Naive thymus-derived CD4-positive, alpha-beta T cell (primary cell): ENCODE results near the gene SMARCD1. TPM values are rescaled to one million over a fixed set of nuclear protein-coding genes. Genes with fewer than 3 reads are reported as not detected.

Source experiments
- ATAC-seq: fragments of 150-1000 bp; cut with Tn5 transposase; 2 replicates; pipeline ENCODE4 v1.10.0; 2021; ENCODE audit warnings: mild to moderate bottlenecking, moderate library complexity
- CTCF ChIA-PET: fragments of 350-600 bp; sonication (Branson Sonifier 250); formaldehyde crosslinking; loops from one replicate; lab custom pipeline; 2021; ENCODE audit warnings: antibody characterized with exemption; lab: Charles Lee
- POLR2A ChIA-PET: fragments of 350-600 bp; sonication (Branson Sonifier 250); formaldehyde crosslinking; loops from one replicate; lab custom pipeline; 2021; ENCODE audit warnings: antibody characterized with exemption, inconsistent platforms; lab: Charles Lee
- DNase-seq, 9 donors: peaks; one replicate each; pipeline versions ENCODE4 v3.0.0 to v3.0.0-alpha.2; 2020 to 2022; ENCODE audit warnings: mixed read lengths in 1 of 9
- H3K27ac ChIP-seq: one replicate; pipeline ENCODE4 v1.7.0; 2013; ENCODE audit warnings: mild to moderate bottlenecking, low read depth, low read length, moderate library complexity
- H3K27me3 ChIP-seq, 2 donors: one replicate each; pipeline ENCODE4 v1.7.0; 2013; ENCODE audit warnings: low read length in 2 of 2, mild to moderate bottlenecking in 2 of 2, moderate library complexity in 2 of 2; ENCODE audit not compliant: control insufficient read depth in 2 of 2, insufficient read depth in 2 of 2
- H3K36me3 ChIP-seq, 3 experiments: 1 replicate in 2 of 3; 2 replicates in 1 of 3; pipeline ENCODE4 v1.7.0; 2013; ENCODE audit warnings: low read length in 3 of 3, mild to moderate bottlenecking in 3 of 3, moderate library complexity in 1 of 3; ENCODE audit not compliant: insufficient read depth in 3 of 3, control insufficient read depth in 2 of 3
- H3K4me1 ChIP-seq, 2 donors: one replicate each; pipeline ENCODE4 v1.7.0; 2013; ENCODE audit warnings: low read length in 2 of 2, mild to moderate bottlenecking in 2 of 2, moderate library complexity in 1 of 2; ENCODE audit not compliant: control insufficient read depth in 2 of 2, insufficient read depth in 2 of 2
- H3K4me3 ChIP-seq: 2 replicates; pipeline ENCODE4 v1.7.0; 2013; ENCODE audit warnings: mild to moderate bottlenecking, low read length
- H3K9me3 ChIP-seq, 3 experiments: 1 replicate in 2 of 3; 2 replicates in 1 of 3; pipeline ENCODE4 v1.7.0; 2013; ENCODE audit warnings: low read length in 3 of 3; ENCODE audit not compliant: control insufficient read depth in 2 of 3
- H3K27ac Mint-ChIP-seq, 9 donors: one replicate each; pipeline ENCODE4 v1.8.0; 2020 to 2022; ENCODE audit warnings: mixed read lengths in 9 of 9, mild to moderate bottlenecking in 8 of 9, moderate library complexity in 5 of 9, inconsistent platforms in 2 of 9
- H3K27me3 Mint-ChIP-seq, 5 donors: one replicate each; pipeline ENCODE4 v1.8.0; 2021 to 2022; ENCODE audit warnings: mixed read lengths in 5 of 5, mild to moderate bottlenecking in 1 of 5
- H3K36me3 Mint-ChIP-seq, 5 donors: one replicate each; pipeline ENCODE4 v1.8.0; 2020 to 2022; ENCODE audit warnings: mixed read lengths in 5 of 5, mild to moderate bottlenecking in 3 of 5, inconsistent platforms in 1 of 5
- H3K4me1 Mint-ChIP-seq, 7 donors: one replicate each; pipeline ENCODE4 v1.8.0; 2020 to 2022; ENCODE audit warnings: mixed read lengths in 7 of 7, mild to moderate bottlenecking in 3 of 7, inconsistent platforms in 1 of 7
- H3K4me3 Mint-ChIP-seq, 10 donors: one replicate each; pipeline ENCODE4 v1.8.0; 2020 to 2022; ENCODE audit warnings: mild to moderate bottlenecking in 10 of 10, mixed read lengths in 10 of 10, moderate library complexity in 6 of 10, inconsistent platforms in 2 of 10
- H3K9me3 Mint-ChIP-seq, 11 donors: one replicate each; pipeline ENCODE4 v1.8.0; 2020 to 2022; ENCODE audit warnings: mixed read lengths in 11 of 11, mild to moderate bottlenecking in 4 of 11, inconsistent platforms in 1 of 11, moderate library complexity in 1 of 11
- intact Hi-C, 2 donors: fragments of 100-400 bp; cut with micrococcal nuclease; formaldehyde crosslinking; loops; one replicate each; pipeline ENCODE4 v1.15.1; 2023
- polyA plus RNA-seq, 2 donors: library from polyadenylated mRNA; unstranded; fragments of 300-500 nt; fragmentation: Illumina TruSeq; gene quantifications; one replicate each; pipeline ENCODE4 v1.2.3, GENCODE V29; 2021
- total RNA-seq, 6 experiments: library from RNA in 5 of 6; stranded (reverse) in 5 of 6; gene quantifications; 1 replicate in 5 of 6; 2 replicates in 1 of 6; pipeline ENCODE4 v1.2.3 and lab custom pipeline; 2021 to 2026

Gene SMARCD1
- total and polyA plus RNA-seq, 7 experiments from 2014 or later: 9.5 to 88.5 (median 67.2) TPM

DNA sequence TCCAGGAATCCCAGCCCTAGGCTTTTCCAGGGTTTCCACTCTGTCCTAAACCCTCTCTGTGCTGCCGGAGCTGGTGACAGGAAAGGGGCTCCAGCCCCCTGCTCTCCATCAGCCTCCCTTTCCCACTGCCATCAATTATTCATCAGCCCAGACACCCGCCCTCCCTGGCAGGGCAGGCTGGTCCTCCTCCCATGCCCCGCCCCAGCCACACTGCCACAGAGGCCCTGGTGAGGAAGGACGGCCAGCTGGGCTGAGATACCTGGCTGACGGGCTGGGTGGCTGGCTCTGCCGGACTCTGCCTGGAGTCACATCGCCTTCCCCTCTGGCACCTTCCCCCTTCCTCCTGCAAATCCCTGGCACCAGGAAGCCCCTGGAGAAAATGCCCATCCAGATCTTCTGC is 11.9 kb upstream of the SMARCD1 start:
- POLR2A ChIA-PET: interaction anchor here (1.0 kb wide), 1 partner anchor 38 kb away, joined by 3 read pairs; no protein-coding TSS in a partner anchor
- ATAC-seq: no peak

DNA sequence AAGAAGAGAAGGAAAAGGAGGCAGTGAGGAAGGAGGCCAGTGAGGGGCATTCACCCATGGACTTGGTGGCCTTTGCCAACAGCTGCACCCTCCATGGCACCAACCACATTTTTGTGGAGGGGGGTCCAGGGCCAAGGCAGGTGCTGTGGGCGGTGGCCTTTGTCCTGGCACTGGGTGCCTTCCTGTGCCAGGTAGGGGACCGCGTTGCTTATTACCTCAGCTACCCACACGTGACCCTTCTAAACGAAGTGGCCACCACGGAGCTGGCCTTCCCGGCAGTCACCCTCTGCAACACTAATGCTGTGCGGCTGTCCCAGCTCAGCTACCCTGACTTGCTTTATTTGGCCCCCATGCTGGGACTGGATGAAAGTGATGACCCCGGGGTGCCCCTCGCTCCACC is 11.4 kb upstream of the SMARCD1 start:
- H3K27me3 Mint-ChIP-seq: no peaks in the 10 kb centered on the region
- no peak overlapping the region for H3K4me3 ChIP-seq
- H3K9me3 ChIP-seq: no peaks in the 10 kb centered on the region
- H3K27ac Mint-ChIP-seq: no peak overlapping the region
- no peaks in the 10 kb centered on the region for H3K27me3 ChIP-seq
- intact Hi-C loops: loop anchor here in 1 of 2 donors (2.0 kb wide), 1 partner anchor 241 kb away; no protein-coding TSS in a partner anchor
- no peaks in the 10 kb centered on the region for H3K36me3 Mint-ChIP-seq
- CTCF ChIA-PET: interaction anchor here (0.7 to 1.5 kb wide), 4 partner anchors 18 to 102 kb away, joined by 3 to 8 read pairs (median 4); no protein-coding TSS in a partner anchor
- no peaks in the 10 kb centered on the region for H3K36me3 ChIP-seq
- H3K4me3 Mint-ChIP-seq: no peak overlapping the region
- POLR2A ChIA-PET: interaction anchor here (1.0 kb wide), 1 partner anchor 38 kb away, joined by 3 read pairs; no protein-coding TSS in a partner anchor
- DNase-seq (no peak), ATAC-seq (no peak)
- peaks cover 0 to 4% of the 10 kb centered on the region in 2 donors for H3K4me1 ChIP-seq
- no peaks in the 10 kb centered on the region for H3K9me3 Mint-ChIP-seq
- H3K27ac ChIP-seq: no peak overlapping the region
- H3K4me1 Mint-ChIP-seq: peaks cover 0 to 14% (median 8%) of the 10 kb centered on the region in 7 donors

More for the DNA sequence above, 11.9 kb upstream of the SMARCD1 start:
- Histone ChIP-seq H3K4me3 (no peak overlapping the region), H3K36me3 (no peaks in the 10 kb centered on the region), H3K9me3 (no peaks in the 10 kb centered on the region), H3K27ac (no peak overlapping the region), H3K4me1 (peaks cover 0 to 4% of the 10 kb centered on the region in 2 donors), H3K27me3 (no peaks in the 10 kb centered on the region)
- intact Hi-C loops: no loop called here
- no peaks in the 10 kb centered on the region for H3K9me3 Mint-ChIP-seq
- no peak overlapping the region for H3K27ac Mint-ChIP-seq
- DNase-seq: no peak
- CTCF ChIA-PET: interaction anchor here (0.7 to 1.5 kb wide), 4 partner anchors 18 to 103 kb away, joined by 3 to 8 read pairs (median 4); no protein-coding TSS in a partner anchor
- H3K27me3 Mint-ChIP-seq: no peaks in the 10 kb centered on the region
- H3K4me1 Mint-ChIP-seq: peaks cover 0 to 14% (median 8%) of the 10 kb centered on the region in 7 donors
- no peaks in the 10 kb centered on the region for H3K36me3 Mint-ChIP-seq
- H3K4me3 Mint-ChIP-seq: no peak overlapping the region

- ATAC-seq: peak; percentile 95
- H3K4me3 Mint-ChIP-seq: no peak overlapping the region
- peaks cover 0 to 12% (median 7%) of the 10 kb centered on the region in 7 donors for H3K4me1 Mint-ChIP-seq
- Histone ChIP-seq H3K4me3 (no peak overlapping the region), H3K4me1 (peaks cover 0 to 4% of the 10 kb centered on the region in 2 donors), H3K36me3 (no peaks in the 10 kb centered on the region), H3K27ac (no peak overlapping the region), H3K9me3 (no peaks in the 10 kb centered on the region), H3K27me3 (no peaks in the 10 kb centered on the region)
- peaks cover 0 to 1% (median 0%) of the 10 kb centered on the region in 11 donors for H3K9me3 Mint-ChIP-seq
- no peaks in the 10 kb centered on the region for H3K36me3 Mint-ChIP-seq
- H3K27me3 Mint-ChIP-seq: no peaks in the 10 kb centered on the region
- intact Hi-C loops: loop anchor here (1.0 to 2.0 kb wide), 5 partner anchors 10 to 240 kb away; partner anchors contain the start of gene SMARCD1 (in 2 of the 2)
- peak overlapping the region in 4 of 9 donors; percentile 36 to 59 (median 43) for H3K27ac Mint-ChIP-seq
- ChIA-PET POLR2A (interaction anchor here (0.6 to 0.9 kb wide), 3 partner anchors 10 to 649 kb away, joined by 3 to 5 read pairs (median 3); partner anchors contain the start of gene CERS5), CTCF (interaction anchor here (0.5 to 2.4 kb wide), 12 partner anchors 8 to 1371 kb away, joined by 3 to 16 read pairs (median 3); no protein-coding TSS in a partner anchor)
- DNase-seq: peak; percentile 48 to 81 (median 69)
Observed at GRCh38 chr12:50074936-50075807, 10.0 kb upstream of the SMARCD1 start.

- H3K4me3 ChIP-seq: no peak overlapping the region
- H3K36me3 ChIP-seq: no peaks in the 10 kb centered on the region
- ChIA-PET POLR2A (interaction anchor here (0.6 kb wide), 1 partner anchor 9 kb away, joined by 3 read pairs; no protein-coding TSS in a partner anchor), CTCF (interaction anchor here (0.7 to 2.4 kb wide), 7 partner anchors 7 to 147 kb away, joined by 3 to 16 read pairs (median 6); partner anchors contain the start of gene COX14)
- Mint-ChIP-seq H3K27me3 (no peaks in the 10 kb centered on the region), H3K4me1 (peaks cover 0 to 6% (median under 1%) of the 10 kb centered on the region in 7 donors), H3K27ac (no peak overlapping the region), H3K4me3 (no peak overlapping the region), H3K9me3 (peaks cover 0 to 1% (median 0%) of the 10 kb centered on the region in 11 donors), H3K36me3 (no peaks in the 10 kb centered on the region)
- intact Hi-C loops: loop anchor here (1.0 to 2.0 kb wide), 5 partner anchors 10 to 239 kb away; partner anchors contain the start of gene SMARCD1 (in 2 of the 2)
- no peak for DNase-seq
- ATAC-seq: no peak
- no peaks in the 10 kb centered on the region for H3K27me3 ChIP-seq
- H3K4me1 ChIP-seq: peaks cover 0 to 4% of the 10 kb centered on the region in 2 donors
- H3K27ac ChIP-seq: no peak overlapping the region
- no peaks in the 10 kb centered on the region for H3K9me3 ChIP-seq
Observed at GRCh38 chr12:50075808-50076170, 9.4 kb upstream of the SMARCD1 start.

GRCh38 chr12:50077099-50077498 is 8.0 kb upstream of the SMARCD1 start:
- H3K9me3 ChIP-seq: no peaks in the 10 kb centered on the region
- H3K4me1 ChIP-seq: peaks cover 0 to 4% of the 10 kb centered on the region in 2 donors
- ATAC-seq: no peak
- Mint-ChIP-seq H3K36me3 (no peaks in the 10 kb centered on the region), H3K4me1 (peaks cover 0 to 4% (median 0%) of the 10 kb centered on the region in 7 donors), H3K27me3 (no peaks in the 10 kb centered on the region), H3K27ac (no peak overlapping the region), H3K4me3 (no peak overlapping the region), H3K9me3 (peaks cover 0 to 1% (median 0%) of the 10 kb centered on the region in 11 donors)
- DNase-seq: no peak
- no peak overlapping the region for H3K27ac ChIP-seq
- POLR2A ChIA-PET: no interaction called here
- H3K27me3 ChIP-seq: no peaks in the 10 kb centered on the region
- H3K36me3 ChIP-seq: no peaks in the 10 kb centered on the region
- H3K4me3 ChIP-seq: no peak overlapping the region
- CTCF ChIA-PET: interaction anchor here (0.6 to 1.3 kb wide), 4 partner anchors 35 to 110 kb away, joined by 3 to 7 read pairs (median 4); partner anchors contain the start of gene COX14
- intact Hi-C loops: no loop called here

DNA sequence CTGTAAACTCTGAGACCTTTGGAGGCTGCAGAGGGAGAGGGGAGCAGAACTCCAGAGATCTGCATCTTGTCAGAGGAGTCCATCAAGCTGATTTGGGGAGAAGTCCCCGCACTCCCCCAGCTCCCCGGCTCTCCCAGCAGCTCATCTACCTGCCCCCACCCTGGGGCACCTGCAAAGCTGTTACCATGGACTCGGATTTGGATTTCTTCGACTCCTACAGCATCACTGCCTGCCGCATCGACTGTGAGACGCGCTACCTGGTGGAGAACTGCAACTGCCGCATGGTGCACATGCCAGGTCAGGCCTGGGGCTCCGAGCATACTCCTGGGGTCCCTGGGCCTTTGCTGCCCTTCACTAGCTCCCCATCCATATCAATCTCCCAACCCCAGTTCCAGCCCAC is 6.9 kb upstream of the SMARCD1 start:
- DNase-seq (no peak), ATAC-seq (no peak)
- Mint-ChIP-seq H3K27me3 (no peaks in the 10 kb centered on the region), H3K4me3 (no peak overlapping the region), H3K27ac (no peak overlapping the region), H3K36me3 (no peaks in the 10 kb centered on the region), H3K4me1 (peaks cover 0 to 4% (median 1%) of the 10 kb centered on the region in 7 donors), H3K9me3 (peaks cover 0 to 1% (median 0%) of the 10 kb centered on the region in 11 donors)
- no peak overlapping the region for H3K27ac ChIP-seq
- no peak overlapping the region for H3K4me3 ChIP-seq
- intact Hi-C loops: no loop called here
- H3K36me3 ChIP-seq: no peaks in the 10 kb centered on the region
- ChIA-PET POLR2A (no interaction called here), CTCF (interaction anchor here (0.7 to 1.1 kb wide), 4 partner anchors 9 to 98 kb away, joined by 3 to 6 read pairs (median 4); no protein-coding TSS in a partner anchor)
- H3K27me3 ChIP-seq: no peaks in the 10 kb centered on the region
- peaks cover 0 to 4% of the 10 kb centered on the region in 2 donors for H3K4me1 ChIP-seq
- no peaks in the 10 kb centered on the region for H3K9me3 ChIP-seq
